Coronary artery (tissue), 2 donors: ENCODE data around the gene LTBR.
"Not testable (repeated sequence)": the region's sequence is repeated elsewhere in the genome, so short reads cannot be mapped to it uniquely, and the experiment has no call there.

ENCODE experiments used
- DNase-seq: peaks from one replicate; pipeline ENCODE4 v3.0.0-alpha.2; 2017; ENCODE audit warnings: low spot score
- H3K27ac ChIP-seq, 2 donors: fragments of 200-600 bp; sonication (generic); one replicate each; pipeline ENCODE4 v1.5.1; 2016 to 2019
- H3K4me3 ChIP-seq: fragments of 200-600 bp; sonication (generic); 2 replicates; pipeline ENCODE4 v1.5.1; 2016; ENCODE audit warnings: mild to moderate bottlenecking, moderate library complexity
- TF ChIP-seq, protein P1 (sequence below): fragments of 200-600 bp; sonication (generic); IDR thresholded peaks from one replicate; pipeline ENCODE4 v1.5.1; 2019; ENCODE audit warnings: antibody characterized with exemption

The LTBR gene

DNA sequence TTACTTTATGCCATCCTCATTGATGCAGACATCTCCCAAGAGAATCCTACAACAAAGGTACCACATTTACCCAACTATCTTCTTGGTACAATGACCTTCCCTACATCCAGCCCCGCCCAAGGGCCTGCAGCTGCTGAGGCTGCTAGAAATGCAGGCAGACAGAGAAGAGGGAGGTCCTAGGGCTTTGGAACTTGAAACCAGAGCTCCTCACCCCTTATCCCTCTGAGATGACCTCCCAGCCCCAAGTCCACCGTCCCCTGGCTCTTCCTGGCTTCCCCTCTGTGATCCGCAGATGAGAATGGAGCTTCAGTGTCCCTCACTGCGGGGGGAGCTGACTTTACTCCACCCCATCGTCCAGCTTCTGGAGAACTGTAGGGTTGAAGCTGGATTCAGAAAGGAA lies 40.4 kb upstream of the LTBR start:
- peak overlapping the region; percentile 94 to 98 for H3K27ac ChIP-seq
- TF ChIP-seq, protein P1, sequence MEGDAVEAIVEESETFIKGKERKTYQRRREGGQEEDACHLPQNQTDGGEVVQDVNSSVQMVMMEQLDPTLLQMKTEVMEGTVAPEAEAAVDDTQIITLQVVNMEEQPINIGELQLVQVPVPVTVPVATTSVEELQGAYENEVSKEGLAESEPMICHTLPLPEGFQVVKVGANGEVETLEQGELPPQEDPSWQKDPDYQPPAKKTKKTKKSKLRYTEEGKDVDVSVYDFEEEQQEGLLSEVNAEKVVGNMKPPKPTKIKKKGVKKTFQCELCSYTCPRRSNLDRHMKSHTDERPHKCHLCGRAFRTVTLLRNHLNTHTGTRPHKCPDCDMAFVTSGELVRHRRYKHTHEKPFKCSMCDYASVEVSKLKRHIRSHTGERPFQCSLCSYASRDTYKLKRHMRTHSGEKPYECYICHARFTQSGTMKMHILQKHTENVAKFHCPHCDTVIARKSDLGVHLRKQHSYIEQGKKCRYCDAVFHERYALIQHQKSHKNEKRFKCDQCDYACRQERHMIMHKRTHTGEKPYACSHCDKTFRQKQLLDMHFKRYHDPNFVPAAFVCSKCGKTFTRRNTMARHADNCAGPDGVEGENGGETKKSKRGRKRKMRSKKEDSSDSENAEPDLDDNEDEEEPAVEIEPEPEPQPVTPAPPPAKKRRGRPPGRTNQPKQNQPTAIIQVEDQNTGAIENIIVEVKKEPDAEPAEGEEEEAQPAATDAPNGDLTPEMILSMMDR = no peak
- no peak for DNase-seq
- H3K4me3 ChIP-seq = no peak overlapping the region

DNA sequence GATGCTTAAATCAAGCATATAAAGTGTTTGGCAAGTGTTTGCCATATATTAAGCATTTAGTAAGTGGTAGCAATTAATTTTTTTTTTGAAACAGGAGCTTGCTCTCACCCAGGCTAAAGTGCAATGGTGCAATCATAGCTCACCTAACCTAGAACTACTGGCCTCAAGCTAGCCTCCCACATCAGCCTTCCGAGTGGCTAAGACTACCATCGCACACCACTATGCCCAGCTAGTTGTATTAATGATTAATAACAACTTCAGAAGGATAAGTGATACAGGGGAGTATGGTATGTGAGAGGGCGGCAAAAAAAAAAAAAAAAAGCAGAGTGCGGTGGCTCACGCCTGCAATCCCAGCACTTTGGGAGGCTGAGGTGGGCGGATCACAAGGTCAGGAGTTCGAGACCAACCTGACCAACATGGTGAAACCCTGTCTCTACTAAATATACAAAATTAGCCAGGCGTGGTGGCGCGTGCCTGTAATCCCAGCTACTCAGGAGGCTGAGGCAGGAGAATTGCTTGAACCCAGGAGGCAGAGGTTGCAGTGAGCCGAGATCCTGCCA lies 39.8 kb upstream of the LTBR start:
- not testable (repeated sequence) for H3K4me3 ChIP-seq, DNase-seq
- peak overlapping the region; percentile 94 to 98 for H3K27ac ChIP-seq

DNA sequence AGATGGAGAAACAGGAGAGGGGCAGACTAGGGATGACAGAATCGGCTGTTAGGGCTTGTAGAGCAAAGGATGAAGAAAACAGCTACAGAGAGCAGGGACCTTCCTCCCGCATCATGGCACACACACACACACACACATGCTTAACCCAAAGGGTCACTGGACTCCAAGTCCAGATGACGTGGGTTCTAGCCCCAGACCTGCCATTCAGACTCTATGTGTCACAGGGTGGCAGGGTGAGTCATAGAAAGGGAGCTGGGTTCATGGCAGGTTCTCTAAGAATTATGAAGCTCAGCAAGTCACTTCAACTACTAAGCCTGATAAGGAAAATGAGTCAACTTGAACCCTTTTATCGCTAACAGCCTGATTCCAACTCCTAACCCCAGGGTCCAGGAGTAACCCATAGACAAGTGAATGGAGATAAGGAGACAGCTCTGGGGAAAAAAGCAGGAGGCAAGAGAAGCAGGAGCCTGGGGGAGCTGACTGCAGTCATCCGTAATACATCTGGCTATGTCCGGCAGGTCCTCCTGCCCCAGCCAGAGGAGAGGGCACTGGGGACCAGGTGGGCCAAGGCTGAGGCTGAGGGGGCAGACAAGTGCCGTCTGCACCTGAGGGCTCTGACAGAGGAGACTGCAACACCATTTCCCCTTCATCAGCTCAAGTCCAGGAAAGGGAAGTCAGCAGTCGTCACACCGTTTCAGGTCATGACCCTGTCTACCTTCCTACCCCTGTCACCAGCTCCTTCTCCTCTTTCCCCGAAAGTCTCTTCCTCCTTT lies 38.5 kb upstream of the LTBR start:
- peak; percentile 98 for DNase-seq
- peak overlapping the region; percentile 94 to 98 for H3K27ac ChIP-seq
- TF ChIP-seq, protein P1 = no peak
- H3K4me3 ChIP-seq = no peak overlapping the region

DNA sequence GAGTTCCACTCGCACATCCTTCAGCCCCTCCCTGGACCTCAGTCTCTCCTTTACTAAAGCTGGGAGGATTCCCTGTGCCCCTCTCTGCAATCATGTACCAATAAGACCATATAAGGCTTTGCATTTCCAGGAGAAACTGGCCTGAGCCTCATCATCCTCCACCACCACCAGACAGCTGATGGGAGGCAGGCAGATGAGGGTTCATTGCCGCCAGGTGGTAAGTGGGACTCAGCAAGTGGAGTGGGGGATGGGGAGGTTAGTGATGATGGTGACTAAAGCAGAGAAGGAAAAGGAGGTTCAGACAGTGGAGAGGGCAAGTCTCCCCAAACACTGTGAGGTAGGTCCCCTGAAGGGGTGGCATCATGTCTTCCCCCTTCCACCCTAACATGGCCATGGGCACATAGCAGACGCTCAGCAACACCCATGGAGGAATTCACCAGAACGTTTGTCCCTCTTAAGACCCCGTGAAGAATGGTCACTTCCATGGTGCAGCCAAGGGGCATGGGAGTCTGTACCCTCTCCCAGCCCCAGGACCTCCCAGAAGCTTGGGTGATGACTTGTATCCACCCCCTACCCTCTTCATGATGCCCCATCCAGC lies 37.6 kb upstream of the LTBR start:
- TF ChIP-seq, protein P1 = no peak
- no peak for DNase-seq
- Histone ChIP-seq H3K4me3 (peak overlapping the region; percentile 59), H3K27ac (peak overlapping the region; percentile 94 to 98)

DNA sequence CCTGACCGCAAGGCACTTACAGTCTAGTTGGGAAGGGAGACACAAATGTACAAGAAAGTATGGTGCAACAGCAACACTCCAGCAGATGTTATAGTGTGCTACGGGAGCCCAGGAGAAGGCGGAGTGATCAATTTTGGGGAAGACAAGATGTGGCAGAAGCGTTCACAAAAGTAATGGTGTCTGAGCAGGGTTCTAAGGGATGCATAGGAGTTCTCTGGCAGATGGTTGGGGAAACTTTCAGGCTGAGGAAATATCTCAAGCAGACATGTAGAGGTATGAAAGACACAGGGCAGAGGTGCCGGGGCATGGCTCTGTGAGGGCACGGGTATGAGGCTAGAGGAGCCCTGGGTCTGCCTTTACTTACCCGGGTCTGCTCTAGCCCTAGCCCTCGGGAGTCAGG lies 37.0 kb upstream of the LTBR start:
- TF ChIP-seq, protein P1 = no peak
- H3K27ac ChIP-seq = peak overlapping the region; percentile 94 to 98
- H3K4me3 ChIP-seq = peak overlapping the region; percentile 59
- DNase-seq = no peak

DNA sequence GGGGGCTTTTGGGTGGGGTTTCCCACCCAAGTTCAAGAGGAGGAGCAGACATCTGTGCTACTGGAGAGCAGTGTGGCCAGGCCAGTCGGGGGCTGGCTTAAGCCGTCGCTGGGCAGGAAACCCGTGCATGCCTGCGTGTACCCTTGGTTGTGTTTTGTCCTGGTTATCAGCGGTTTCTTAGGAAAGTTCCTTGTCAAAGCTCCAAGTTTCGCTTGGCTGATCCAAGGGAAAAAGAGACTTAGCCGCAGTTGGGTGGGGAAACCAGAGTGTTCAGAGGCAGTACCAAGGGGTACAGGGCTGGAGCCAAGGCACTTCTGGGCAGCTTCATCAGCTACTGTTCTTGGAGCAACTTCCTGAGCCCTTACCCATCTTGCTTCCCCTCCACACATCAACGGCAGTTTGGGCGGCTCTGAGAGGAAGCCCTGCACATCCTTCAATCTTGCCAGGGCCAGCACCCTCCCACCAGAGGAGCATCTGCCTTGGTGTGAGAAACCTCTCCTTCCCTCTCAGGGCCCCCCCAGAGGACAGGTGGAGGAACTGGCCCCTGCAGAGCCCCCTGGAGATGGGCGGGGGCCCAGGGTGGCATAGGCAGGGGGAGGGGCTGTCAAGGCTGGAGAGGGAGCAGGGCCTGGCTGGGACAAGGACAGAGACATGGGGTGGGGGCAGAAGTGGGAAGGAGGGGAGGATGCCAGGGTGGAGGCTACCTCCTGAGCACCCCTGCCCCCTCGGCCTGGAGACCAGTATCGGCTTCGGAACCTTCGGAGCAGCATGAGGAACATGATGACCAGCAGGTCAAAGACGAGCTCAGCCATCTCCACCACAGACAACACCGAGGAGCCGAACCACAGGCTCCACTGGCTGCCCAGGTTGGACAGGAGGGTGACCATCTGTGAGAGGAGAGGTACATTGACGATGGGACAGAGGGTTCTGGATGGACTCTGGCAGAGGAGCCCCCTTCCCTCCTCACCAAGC lies 36.3 kb upstream of the LTBR start:
- peak; percentile 93 for DNase-seq
- TF ChIP-seq, protein P1 = no peak
- H3K27ac ChIP-seq = peak overlapping the region; percentile 94 to 98
- peak overlapping the region; percentile 59 for H3K4me3 ChIP-seq

DNA sequence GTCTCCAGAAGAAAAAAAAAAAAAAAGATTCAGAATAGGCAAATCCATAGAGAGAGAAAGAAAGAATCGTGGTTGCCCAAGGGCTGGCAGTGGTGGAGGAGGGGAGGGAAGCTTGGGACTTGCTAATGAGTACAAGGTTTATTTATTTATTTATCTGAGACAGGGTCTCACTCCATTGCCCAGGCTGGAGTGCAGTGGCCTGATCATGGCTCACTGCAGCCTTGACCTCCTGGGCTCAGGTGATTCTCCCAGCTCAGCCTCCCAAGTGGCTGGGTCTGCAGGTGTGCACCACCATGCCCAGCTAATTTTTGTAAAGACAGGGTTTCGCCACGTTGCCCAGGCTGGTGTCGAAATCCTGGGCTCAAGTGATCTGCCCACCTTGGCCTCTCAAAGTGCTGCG lies 32.3 kb upstream of the LTBR start:
- TF ChIP-seq, protein P1 = no peak
- DNase-seq = no peak
- no peak overlapping the region for H3K4me3 ChIP-seq
- H3K27ac ChIP-seq = no peak overlapping the region
